ENCODE results near the gene RAD51D.

DNA sequence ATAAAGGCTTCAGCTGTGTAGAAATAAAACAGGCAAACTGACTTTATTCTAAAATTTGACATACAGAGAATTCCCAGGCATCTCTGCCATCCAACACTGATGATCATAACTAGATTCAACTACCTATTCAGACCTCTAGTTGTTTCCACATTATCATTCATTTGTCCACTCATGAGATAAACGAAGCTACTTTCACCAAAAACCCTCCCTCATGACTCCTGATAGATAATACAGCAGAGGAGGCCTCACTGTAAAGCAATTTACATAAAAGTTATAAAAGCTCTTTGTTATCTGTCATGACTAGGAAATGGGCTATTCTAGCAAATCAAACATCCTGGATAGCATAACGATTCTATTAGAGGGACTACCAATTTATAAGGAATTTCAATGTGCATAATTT, 36.6 kb downstream of the RAD51D start:
- TF ChIP-seq CTCF (IDR thresholded peaks at IDR 0.05), result no peak
- TF ChIP-seq POLR2A (IDR thresholded peaks at IDR 0.05), result no peak
